ENCODE results near the gene SCGB1C1. TPM values are rescaled to one million over a fixed set of nuclear protein-coding genes. Genes with fewer than 3 reads are reported as not detected.

The SCGB1C1 gene
- total and polyA plus RNA-seq, 2 experiments from 2014 or later: not detected

DNA sequence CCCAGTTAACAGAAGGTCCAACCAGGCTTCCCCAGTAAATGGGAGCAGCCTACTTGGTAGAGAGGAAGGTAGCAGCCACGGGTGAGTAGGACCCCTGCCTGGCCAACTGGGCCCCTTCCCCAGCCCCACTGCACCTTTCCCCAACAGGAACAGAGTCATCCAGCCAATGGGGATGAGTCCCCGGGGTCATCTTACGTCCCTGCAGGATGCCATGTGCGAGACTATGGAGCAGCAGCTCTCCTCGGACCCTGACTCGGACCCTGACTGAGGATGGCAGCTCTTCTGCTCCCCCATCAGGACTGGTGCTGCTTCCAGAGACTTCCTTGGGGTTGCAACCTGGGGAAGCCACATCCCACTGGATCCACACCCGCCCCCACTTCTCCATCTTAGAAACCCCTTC is 21.2 kb downstream of the SCGB1C1 start:
- Histone ChIP-seq H3K27me3 (ENCODE audit: insufficient read depth) (no peaks in the 10 kb centered on the region), H3K4me2 (no peak overlapping the region), H3K4me1 (ENCODE audit: insufficient read depth) (peaks cover 7% of the 10 kb centered on the region; the same call in 1 of the 2 replicates), H2AFZ (no peak overlapping the region), H4K20me1 (replicated peaks; ENCODE audit: insufficient read depth) (no peaks in the 10 kb centered on the region; the same call in none of the 2 replicates), H3K9me2 (ENCODE audit: insufficient read depth) (no peaks in the 10 kb centered on the region), H3K79me2 (replicated peaks; ENCODE audit: insufficient read depth) (peaks cover 11% of the 10 kb centered on the region; the same call in 1 of the 2 replicates), H3K4me3 (no peak overlapping the region), H3K36me3 (ENCODE audit: insufficient read depth) (peaks cover 8% of the 10 kb centered on the region), H3F3A (replicated peaks; ENCODE audit: low read depth) (peaks cover 7% of the 10 kb centered on the region; the same call in 1 of the 2 replicates), H3K27ac (ENCODE audit: low read depth) (no peak overlapping the region)
- H3K4me1 Mint-ChIP-seq: peaks cover 4% of the 10 kb centered on the region; the same call in 1 of the 3 replicates
- ATAC-seq (no peak), DNase-seq (ENCODE audit: low spot score) (no peak)
- TF ChIP-seq CREB1 (CRISPR knock-in tag; IDR thresholded peaks at IDR 0.05; ENCODE audit: low read depth) (no peak), JUNB (IDR thresholded peaks at IDR 0.05; ENCODE audit: unreplicated experiment) (no peak), EZH2 (IDR thresholded peaks at IDR 0.05; ENCODE audit: low read depth, unreplicated experiment) (no peak), STAT1 (IDR thresholded peaks at IDR 0.05; ENCODE audit: unreplicated experiment) (no peak), EZH2phosphoT487 (IDR thresholded peaks at IDR 0.05; ENCODE audit: unreplicated experiment) (no peak), ZNF114 (CRISPR knock-in tag; IDR thresholded peaks at IDR 0.05) (no peak), POLR2AphosphoS5 (IDR thresholded peaks at IDR 0.05; ENCODE audit: low read depth) (no peak), ZNF331 (CRISPR knock-in tag; IDR thresholded peaks at IDR 0.05; ENCODE audit: low read depth) (no peak), NANOG (IDR thresholded peaks at IDR 0.05; ENCODE audit: borderline replicate concordance) (no peak)
- TF ChIP-seq, protein P1, sequence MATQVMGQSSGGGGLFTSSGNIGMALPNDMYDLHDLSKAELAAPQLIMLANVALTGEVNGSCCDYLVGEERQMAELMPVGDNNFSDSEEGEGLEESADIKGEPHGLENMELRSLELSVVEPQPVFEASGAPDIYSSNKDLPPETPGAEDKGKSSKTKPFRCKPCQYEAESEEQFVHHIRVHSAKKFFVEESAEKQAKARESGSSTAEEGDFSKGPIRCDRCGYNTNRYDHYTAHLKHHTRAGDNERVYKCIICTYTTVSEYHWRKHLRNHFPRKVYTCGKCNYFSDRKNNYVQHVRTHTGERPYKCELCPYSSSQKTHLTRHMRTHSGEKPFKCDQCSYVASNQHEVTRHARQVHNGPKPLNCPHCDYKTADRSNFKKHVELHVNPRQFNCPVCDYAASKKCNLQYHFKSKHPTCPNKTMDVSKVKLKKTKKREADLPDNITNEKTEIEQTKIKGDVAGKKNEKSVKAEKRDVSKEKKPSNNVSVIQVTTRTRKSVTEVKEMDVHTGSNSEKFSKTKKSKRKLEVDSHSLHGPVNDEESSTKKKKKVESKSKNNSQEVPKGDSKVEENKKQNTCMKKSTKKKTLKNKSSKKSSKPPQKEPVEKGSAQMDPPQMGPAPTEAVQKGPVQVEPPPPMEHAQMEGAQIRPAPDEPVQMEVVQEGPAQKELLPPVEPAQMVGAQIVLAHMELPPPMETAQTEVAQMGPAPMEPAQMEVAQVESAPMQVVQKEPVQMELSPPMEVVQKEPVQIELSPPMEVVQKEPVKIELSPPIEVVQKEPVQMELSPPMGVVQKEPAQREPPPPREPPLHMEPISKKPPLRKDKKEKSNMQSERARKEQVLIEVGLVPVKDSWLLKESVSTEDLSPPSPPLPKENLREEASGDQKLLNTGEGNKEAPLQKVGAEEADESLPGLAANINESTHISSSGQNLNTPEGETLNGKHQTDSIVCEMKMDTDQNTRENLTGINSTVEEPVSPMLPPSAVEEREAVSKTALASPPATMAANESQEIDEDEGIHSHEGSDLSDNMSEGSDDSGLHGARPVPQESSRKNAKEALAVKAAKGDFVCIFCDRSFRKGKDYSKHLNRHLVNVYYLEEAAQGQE (IDR thresholded peaks at IDR 0.05; ENCODE audit: unreplicated experiment): no peak
- TF ChIP-seq, protein P2, sequence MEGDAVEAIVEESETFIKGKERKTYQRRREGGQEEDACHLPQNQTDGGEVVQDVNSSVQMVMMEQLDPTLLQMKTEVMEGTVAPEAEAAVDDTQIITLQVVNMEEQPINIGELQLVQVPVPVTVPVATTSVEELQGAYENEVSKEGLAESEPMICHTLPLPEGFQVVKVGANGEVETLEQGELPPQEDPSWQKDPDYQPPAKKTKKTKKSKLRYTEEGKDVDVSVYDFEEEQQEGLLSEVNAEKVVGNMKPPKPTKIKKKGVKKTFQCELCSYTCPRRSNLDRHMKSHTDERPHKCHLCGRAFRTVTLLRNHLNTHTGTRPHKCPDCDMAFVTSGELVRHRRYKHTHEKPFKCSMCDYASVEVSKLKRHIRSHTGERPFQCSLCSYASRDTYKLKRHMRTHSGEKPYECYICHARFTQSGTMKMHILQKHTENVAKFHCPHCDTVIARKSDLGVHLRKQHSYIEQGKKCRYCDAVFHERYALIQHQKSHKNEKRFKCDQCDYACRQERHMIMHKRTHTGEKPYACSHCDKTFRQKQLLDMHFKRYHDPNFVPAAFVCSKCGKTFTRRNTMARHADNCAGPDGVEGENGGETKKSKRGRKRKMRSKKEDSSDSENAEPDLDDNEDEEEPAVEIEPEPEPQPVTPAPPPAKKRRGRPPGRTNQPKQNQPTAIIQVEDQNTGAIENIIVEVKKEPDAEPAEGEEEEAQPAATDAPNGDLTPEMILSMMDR (conservative IDR thresholded peaks at IDR 0.05; ENCODE audit: low read depth in 2 of 2): no peak
- TF ChIP-seq, protein P3, sequence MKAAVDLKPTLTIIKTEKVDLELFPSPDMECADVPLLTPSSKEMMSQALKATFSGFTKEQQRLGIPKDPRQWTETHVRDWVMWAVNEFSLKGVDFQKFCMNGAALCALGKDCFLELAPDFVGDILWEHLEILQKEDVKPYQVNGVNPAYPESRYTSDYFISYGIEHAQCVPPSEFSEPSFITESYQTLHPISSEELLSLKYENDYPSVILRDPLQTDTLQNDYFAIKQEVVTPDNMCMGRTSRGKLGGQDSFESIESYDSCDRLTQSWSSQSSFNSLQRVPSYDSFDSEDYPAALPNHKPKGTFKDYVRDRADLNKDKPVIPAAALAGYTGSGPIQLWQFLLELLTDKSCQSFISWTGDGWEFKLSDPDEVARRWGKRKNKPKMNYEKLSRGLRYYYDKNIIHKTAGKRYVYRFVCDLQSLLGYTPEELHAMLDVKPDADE (IDR thresholded peaks at IDR 0.05): no peak
- TF ChIP-seq, protein P4, sequence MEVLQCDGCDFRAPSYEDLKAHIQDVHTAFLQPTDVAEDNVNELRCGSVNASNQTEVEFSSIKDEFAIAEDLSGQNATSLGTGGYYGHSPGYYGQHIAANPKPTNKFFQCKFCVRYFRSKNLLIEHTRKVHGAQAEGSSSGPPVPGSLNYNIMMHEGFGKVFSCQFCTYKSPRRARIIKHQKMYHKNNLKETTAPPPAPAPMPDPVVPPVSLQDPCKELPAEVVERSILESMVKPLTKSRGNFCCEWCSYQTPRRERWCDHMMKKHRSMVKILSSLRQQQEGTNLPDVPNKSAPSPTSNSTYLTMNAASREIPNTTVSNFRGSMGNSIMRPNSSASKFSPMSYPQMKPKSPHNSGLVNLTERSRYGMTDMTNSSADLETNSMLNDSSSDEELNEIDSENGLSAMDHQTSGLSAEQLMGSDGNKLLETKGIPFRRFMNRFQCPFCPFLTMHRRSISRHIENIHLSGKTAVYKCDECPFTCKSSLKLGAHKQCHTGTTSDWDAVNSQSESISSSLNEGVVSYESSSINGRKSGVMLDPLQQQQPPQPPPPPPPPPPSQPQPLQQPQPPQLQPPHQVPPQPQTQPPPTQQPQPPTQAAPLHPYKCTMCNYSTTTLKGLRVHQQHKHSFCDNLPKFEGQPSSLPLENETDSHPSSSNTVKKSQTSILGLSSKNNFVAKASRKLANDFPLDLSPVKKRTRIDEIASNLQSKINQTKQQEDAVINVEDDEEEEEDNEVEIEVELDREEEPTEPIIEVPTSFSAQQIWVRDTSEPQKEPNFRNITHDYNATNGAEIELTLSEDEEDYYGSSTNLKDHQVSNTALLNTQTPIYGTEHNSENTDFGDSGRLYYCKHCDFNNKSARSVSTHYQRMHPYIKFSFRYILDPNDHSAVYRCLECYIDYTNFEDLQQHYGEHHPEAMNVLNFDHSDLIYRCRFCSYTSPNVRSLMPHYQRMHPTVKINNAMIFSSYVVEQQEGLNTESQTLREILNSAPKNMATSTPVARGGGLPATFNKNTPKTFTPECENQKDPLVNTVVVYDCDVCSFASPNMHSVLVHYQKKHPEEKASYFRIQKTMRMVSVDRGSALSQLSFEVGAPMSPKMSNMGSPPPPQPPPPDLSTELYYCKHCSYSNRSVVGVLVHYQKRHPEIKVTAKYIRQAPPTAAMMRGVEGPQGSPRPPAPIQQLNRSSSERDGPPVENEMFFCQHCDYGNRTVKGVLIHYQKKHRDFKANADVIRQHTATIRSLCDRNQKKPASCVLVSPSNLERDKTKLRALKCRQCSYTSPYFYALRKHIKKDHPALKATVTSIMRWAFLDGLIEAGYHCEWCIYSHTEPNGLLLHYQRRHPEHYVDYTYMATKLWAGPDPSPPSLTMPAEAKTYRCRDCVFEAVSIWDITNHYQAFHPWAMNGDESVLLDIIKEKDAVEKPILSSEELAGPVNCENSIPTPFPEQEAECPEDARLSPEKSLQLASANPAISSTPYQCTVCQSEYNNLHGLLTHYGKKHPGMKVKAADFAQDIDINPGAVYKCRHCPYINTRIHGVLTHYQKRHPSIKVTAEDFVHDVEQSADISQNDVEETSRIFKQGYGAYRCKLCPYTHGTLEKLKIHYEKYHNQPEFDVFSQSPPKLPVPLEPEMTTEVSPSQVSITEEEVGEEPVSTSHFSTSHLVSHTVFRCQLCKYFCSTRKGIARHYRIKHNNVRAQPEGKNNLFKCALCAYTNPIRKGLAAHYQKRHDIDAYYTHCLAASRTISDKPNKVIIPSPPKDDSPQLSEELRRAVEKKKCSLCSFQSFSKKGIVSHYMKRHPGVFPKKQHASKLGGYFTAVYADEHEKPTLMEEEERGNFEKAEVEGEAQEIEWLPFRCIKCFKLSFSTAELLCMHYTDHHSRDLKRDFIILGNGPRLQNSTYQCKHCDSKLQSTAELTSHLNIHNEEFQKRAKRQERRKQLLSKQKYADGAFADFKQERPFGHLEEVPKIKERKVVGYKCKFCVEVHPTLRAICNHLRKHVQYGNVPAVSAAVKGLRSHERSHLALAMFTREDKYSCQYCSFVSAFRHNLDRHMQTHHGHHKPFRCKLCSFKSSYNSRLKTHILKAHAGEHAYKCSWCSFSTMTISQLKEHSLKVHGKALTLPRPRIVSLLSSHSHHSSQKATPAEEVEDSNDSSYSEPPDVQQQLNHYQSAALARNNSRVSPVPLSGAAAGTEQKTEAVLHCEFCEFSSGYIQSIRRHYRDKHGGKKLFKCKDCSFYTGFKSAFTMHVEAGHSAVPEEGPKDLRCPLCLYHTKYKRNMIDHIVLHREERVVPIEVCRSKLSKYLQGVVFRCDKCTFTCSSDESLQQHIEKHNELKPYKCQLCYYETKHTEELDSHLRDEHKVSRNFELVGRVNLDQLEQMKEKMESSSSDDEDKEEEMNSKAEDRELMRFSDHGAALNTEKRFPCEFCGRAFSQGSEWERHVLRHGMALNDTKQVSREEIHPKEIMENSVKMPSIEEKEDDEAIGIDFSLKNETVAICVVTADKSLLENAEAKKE (CRISPR knock-in tag; IDR thresholded peaks at IDR 0.05): no peak
- H3K27ac Mint-ChIP-seq: no peak overlapping the region
- H3K27me3 Mint-ChIP-seq (ENCODE audit: insufficient read depth, low read depth, poor library complexity): peaks cover 9% of the 10 kb centered on the region
- no peaks in the 10 kb centered on the region; the same call in 2 of the 3 replicates for H3K9me3 Mint-ChIP-seq
- no peak overlapping the region for H3K4me3 Mint-ChIP-seq
- peaks cover 63% of the 10 kb centered on the region for H3K36me3 Mint-ChIP-seq (ENCODE audit: low read depth)
